ENCODE data around the gene TUBA1B. TPM values are rescaled to one million over a fixed set of nuclear protein-coding genes. Genes with fewer than 3 reads are reported as not detected.

Gene TUBA1B
- total and polyA plus RNA-seq, 2 of the 13 experiments (the other 11 are each of a cell fraction or from before 2014, with no cell fraction given) = 1,275 to 1,353 TPM

DNA sequence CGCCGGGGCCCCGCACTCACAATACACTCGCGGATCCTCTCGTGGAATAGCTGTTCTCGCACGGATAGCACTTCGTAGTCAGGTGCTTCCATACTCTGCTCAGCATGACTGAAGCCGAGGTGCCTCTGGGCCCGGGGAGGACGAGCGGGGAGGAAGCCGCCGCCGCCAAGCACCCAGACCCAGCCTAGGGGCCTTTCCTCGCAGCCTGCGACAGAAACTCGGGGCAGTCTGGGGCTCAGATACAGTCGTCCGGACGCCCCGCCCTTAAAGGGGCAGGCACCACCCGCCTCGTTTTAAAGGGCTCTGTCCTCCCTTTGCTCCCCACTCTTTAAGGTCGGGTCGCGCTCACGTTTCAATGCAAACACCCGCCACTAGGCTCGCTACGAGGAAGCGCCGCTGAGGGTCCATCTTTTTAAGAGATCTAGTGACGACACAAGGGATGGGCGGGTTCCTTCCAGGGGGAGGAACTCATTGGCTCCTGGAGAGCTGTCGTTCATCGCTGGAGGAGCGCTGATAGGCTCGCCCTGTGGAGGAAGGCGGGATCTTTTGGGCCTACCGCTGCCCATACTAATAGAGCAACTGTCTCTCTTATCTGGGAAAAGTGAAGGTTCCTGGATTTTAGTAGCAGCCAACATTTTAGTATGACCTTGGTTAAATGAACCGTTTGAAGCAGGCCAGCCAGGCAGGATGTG is 20.6 kb downstream of the TUBA1B start, which contains the start of gene LMBR1L (continued):
- TF ChIP-seq ZNF205 (CRISPR knock-in tag; IDR thresholded peaks at IDR 0.05) = no peak
- no peak for TF ChIP-seq POLR2AphosphoS2 (IDR thresholded peaks at IDR 0.05; ENCODE audit: low read depth, low read length)
- TF ChIP-seq, protein P1, sequence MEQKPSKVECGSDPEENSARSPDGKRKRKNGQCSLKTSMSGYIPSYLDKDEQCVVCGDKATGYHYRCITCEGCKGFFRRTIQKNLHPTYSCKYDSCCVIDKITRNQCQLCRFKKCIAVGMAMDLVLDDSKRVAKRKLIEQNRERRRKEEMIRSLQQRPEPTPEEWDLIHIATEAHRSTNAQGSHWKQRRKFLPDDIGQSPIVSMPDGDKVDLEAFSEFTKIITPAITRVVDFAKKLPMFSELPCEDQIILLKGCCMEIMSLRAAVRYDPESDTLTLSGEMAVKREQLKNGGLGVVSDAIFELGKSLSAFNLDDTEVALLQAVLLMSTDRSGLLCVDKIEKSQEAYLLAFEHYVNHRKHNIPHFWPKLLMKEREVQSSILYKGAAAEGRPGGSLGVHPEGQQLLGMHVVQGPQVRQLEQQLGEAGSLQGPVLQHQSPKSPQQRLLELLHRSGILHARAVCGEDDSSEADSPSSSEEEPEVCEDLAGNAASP (CRISPR knock-in tag; IDR thresholded peaks at IDR 0.05; ENCODE audit: borderline replicate concordance) = 0 out of 2 replicates have a peak, but pooled peaks have one; percentile 4
- peak; percentile 27 to 83; a peak in 3 of 4 replicates for TF ChIP-seq POLR2A (IDR thresholded peaks at IDR 0.05; ENCODE audit: insufficient read depth in 1 of 2, low read depth in 2 of 2, low read length in 2 of 2)
- TF ChIP-seq, protein P2, sequence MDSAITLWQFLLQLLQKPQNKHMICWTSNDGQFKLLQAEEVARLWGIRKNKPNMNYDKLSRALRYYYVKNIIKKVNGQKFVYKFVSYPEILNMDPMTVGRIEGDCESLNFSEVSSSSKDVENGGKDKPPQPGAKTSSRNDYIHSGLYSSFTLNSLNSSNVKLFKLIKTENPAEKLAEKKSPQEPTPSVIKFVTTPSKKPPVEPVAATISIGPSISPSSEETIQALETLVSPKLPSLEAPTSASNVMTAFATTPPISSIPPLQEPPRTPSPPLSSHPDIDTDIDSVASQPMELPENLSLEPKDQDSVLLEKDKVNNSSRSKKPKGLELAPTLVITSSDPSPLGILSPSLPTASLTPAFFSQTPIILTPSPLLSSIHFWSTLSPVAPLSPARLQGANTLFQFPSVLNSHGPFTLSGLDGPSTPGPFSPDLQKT (CRISPR knock-in tag; IDR thresholded peaks at IDR 0.05; ENCODE audit: borderline replicate concordance) = no peak
- no peak for TF ChIP-seq TGIF2 (CRISPR knock-in tag; IDR thresholded peaks at IDR 0.05)
- TF ChIP-seq AKAP8 (CRISPR knock-in tag; IDR thresholded peaks at IDR 0.05) = 0 out of 2 replicates have a peak, but pooled peaks have one; percentile 35
- TF ChIP-seq ZNF354B (CRISPR knock-in tag; IDR thresholded peaks at IDR 0.05) = no peak
- no peak for TF ChIP-seq ONECUT2 (CRISPR knock-in tag; IDR thresholded peaks at IDR 0.05)
- no peak for TF ChIP-seq RARA (CRISPR knock-in tag; IDR thresholded peaks at IDR 0.05)
- TF ChIP-seq ZNF333 (CRISPR knock-in tag; IDR thresholded peaks at IDR 0.05; ENCODE audit: borderline replicate concordance) = 0 out of 2 replicates have a peak, but pooled peaks have one; percentile 4
- TF ChIP-seq MXI1 (IDR thresholded peaks at IDR 0.05; ENCODE audit: borderline replicate concordance, low read depth, low read length) = peak; percentile 53; the same call in 1 of the 3 replicates
- peak; percentile 36; the same call in 1 of the 2 replicates for TF ChIP-seq FOXK1 (CRISPR knock-in tag; IDR thresholded peaks at IDR 0.05; ENCODE audit: borderline replicate concordance, low read depth)
- no peak for TF ChIP-seq KAT2B (IDR thresholded peaks at IDR 0.05; ENCODE audit: borderline replicate concordance, low read depth, low read length)
- TF ChIP-seq SP4 (CRISPR knock-in tag; IDR thresholded peaks at IDR 0.05) = 0 out of 2 replicates have a peak, but pooled peaks have one; percentile 34
- peak; percentile 32; the same call in 1 of the 2 replicates for TF ChIP-seq ESRRA (CRISPR knock-in tag; IDR thresholded peaks at IDR 0.05; ENCODE audit: low read depth)
- TF ChIP-seq, protein P3, sequence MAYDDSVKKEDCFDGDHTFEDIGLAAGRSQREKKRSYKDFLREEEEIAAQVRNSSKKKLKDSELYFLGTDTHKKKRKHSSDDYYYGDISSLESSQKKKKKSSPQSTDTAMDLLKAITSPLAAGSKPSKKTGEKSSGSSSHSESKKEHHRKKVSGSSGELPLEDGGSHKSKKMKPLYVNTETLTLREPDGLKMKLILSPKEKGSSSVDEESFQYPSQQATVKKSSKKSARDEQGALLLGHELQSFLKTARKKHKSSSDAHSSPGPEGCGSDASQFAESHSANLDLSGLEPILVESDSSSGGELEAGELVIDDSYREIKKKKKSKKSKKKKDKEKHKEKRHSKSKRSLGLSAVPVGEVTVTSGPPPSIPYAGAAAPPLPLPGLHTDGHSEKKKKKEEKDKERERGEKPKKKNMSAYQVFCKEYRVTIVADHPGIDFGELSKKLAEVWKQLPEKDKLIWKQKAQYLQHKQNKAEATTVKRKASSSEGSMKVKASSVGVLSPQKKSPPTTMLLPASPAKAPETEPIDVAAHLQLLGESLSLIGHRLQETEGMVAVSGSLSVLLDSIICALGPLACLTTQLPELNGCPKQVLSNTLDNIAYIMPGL (CRISPR knock-in tag; IDR thresholded peaks at IDR 0.05; ENCODE audit: borderline replicate concordance in 1 of 2, low read depth in 1 of 2) = peak; percentile 79 to 83
- TF ChIP-seq HOXA7 (CRISPR knock-in tag; IDR thresholded peaks at IDR 0.05) = no peak
- TF ChIP-seq ZNF33B (CRISPR knock-in tag; IDR thresholded peaks at IDR 0.05) = no peak
- TF ChIP-seq, protein P4, sequence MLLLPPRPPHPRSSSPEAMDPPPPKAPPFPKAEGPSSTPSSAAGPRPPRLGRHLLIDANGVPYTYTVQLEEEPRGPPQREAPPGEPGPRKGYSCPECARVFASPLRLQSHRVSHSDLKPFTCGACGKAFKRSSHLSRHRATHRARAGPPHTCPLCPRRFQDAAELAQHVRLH (CRISPR knock-in tag; IDR thresholded peaks at IDR 0.05; ENCODE audit: borderline replicate concordance, low read depth) = peak; percentile 88; the same call in 1 of the 2 replicates
- TF ChIP-seq JUND (CRISPR knock-in tag; IDR thresholded peaks at IDR 0.05) = no peak
- TF ChIP-seq ZNF510 (CRISPR knock-in tag; IDR thresholded peaks at IDR 0.05; ENCODE audit: low read depth) = no peak
- TF ChIP-seq, protein P5, sequence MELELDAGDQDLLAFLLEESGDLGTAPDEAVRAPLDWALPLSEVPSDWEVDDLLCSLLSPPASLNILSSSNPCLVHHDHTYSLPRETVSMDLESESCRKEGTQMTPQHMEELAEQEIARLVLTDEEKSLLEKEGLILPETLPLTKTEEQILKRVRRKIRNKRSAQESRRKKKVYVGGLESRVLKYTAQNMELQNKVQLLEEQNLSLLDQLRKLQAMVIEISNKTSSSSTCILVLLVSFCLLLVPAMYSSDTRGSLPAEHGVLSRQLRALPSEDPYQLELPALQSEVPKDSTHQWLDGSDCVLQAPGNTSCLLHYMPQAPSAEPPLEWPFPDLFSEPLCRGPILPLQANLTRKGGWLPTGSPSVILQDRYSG (CRISPR knock-in tag; IDR thresholded peaks at IDR 0.05) = no peak
- TF ChIP-seq RFX3 (CRISPR knock-in tag; IDR thresholded peaks at IDR 0.05) = no peak
- TF ChIP-seq NR1H2 (CRISPR knock-in tag; IDR thresholded peaks at IDR 0.05; ENCODE audit: borderline replicate concordance, low read depth) = no peak
